DOHH2 (cell line): ENCODE results near the gene PPP1R26.

Experiments
- H3F3A ChIP-seq: fragments of 200-600 bp; sonication (generic), shearing (Covaris generic); 2 replicates; pipeline ENCODE4 v1.6.0; 2016; ENCODE audit warnings: antibody characterized with exemption, mild to moderate bottlenecking; ENCODE audit not compliant: control insufficient read depth, insufficient read depth
- H3K27ac ChIP-seq: fragments of 200-600 bp; sonication (generic); 2 replicates; pipeline ENCODE4 v1.5.1; 2014; ENCODE audit warnings: low read depth, mild to moderate bottlenecking, low read length, moderate library complexity
- H3K27me3 ChIP-seq: fragments of 200-600 bp; sonication (generic); 2 replicates; pipeline ENCODE4 v1.6.1; 2014; ENCODE audit warnings: mild to moderate bottlenecking, low read length, mixed read lengths; ENCODE audit not compliant: control insufficient read depth
- H3K36me3 ChIP-seq: fragments of 200-600 bp; sonication (generic); 2 replicates; pipeline ENCODE4 v1.6.1; 2014; ENCODE audit warnings: mild to moderate bottlenecking, low read length, moderate library complexity, mixed read lengths; ENCODE audit not compliant: control insufficient read depth
- H3K4me1 ChIP-seq: fragments of 200-600 bp; sonication (generic); 2 replicates; pipeline ENCODE4 v1.6.1; 2014; ENCODE audit warnings: mild to moderate bottlenecking, low read length, mixed read lengths; ENCODE audit not compliant: control insufficient read depth
- H3K4me2 ChIP-seq: fragments of 200-600 bp; sonication (generic); 2 replicates; pipeline ENCODE4 v1.6.0; 2014; ENCODE audit warnings: mild to moderate bottlenecking, low read length, moderate library complexity
- H3K4me3 ChIP-seq: fragments of 200-600 bp; sonication (generic); 2 replicates; pipeline ENCODE4 v1.5.1; 2014; ENCODE audit warnings: mild to moderate bottlenecking, low read length, mixed read lengths
- H3K79me2 ChIP-seq: fragments of 200-600 bp; sonication (generic); 2 replicates; pipeline ENCODE4 v1.6.1; 2014; ENCODE audit warnings: mild to moderate bottlenecking, low read length, mixed read lengths; ENCODE audit not compliant: control insufficient read depth
- H3K9me2 ChIP-seq: fragments of 200-600 bp; sonication (generic); replicated peaks from 2 replicates; pipeline ENCODE4 v1.6.1; 2014; ENCODE audit warnings: mild to moderate bottlenecking, low read length, mixed read lengths; ENCODE audit not compliant: control insufficient read depth
- H3K9me3 ChIP-seq: fragments of 200-600 bp; sonication (generic); 2 replicates; pipeline ENCODE4 v1.6.1; 2014; ENCODE audit warnings: antibody characterized with exemption, low read length, mixed read lengths; ENCODE audit not compliant: control insufficient read depth, insufficient read depth
- H4K20me1 ChIP-seq: fragments of 200-600 bp; sonication (generic); 2 replicates; pipeline ENCODE4 v1.6.0; 2014; ENCODE audit warnings: low read depth, mild to moderate bottlenecking, antibody characterized with exemption, low read length, moderate library complexity; ENCODE audit not compliant: control insufficient read depth, insufficient read depth
- CTCF ChIP-seq: fragments of 200-600 bp; sonication (generic); IDR thresholded peaks from one replicate; pipeline ENCODE4 v1.5.1; 2014; ENCODE audit warnings: antibody characterized with exemption, mild to moderate bottlenecking, low read depth, low read length; ENCODE audit not compliant: poor library complexity, severe bottlenecking
- EZH2phosphoT487 ChIP-seq: fragments of 200-600 bp; sonication (generic); IDR thresholded peaks from 2 replicates; pipeline ENCODE4 v1.6.1; 2017; ENCODE audit warnings: borderline replicate concordance, mild to moderate bottlenecking, antibody characterized with exemption, low read length, moderate library complexity, mixed read lengths

The PPP1R26 gene

GRCh38 chr9:135505406-135506187, 26.0 kb downstream of the PPP1R26 start:
- H3K9me3 ChIP-seq: no peaks in the 10 kb centered on the region; the same call in 1 of the 2 replicates
- no peak overlapping the region for H3K4me3 ChIP-seq
- no peak overlapping the region for H3K27ac ChIP-seq
- TF ChIP-seq EZH2phosphoT487: no peak
- no peak for TF ChIP-seq CTCF
- peaks cover 17% of the 10 kb centered on the region for H4K20me1 ChIP-seq
- peaks cover 10% of the 10 kb centered on the region for H3K4me1 ChIP-seq
- no peaks in the 10 kb centered on the region for H3F3A ChIP-seq
- H3K4me2 ChIP-seq: no peak overlapping the region
- peaks cover 26% of the 10 kb centered on the region for H3K79me2 ChIP-seq
- no peaks in the 10 kb centered on the region for H3K9me2 ChIP-seq
- H3K36me3 ChIP-seq: peaks cover 49% of the 10 kb centered on the region
- no peaks in the 10 kb centered on the region for H3K27me3 ChIP-seq

DNA sequence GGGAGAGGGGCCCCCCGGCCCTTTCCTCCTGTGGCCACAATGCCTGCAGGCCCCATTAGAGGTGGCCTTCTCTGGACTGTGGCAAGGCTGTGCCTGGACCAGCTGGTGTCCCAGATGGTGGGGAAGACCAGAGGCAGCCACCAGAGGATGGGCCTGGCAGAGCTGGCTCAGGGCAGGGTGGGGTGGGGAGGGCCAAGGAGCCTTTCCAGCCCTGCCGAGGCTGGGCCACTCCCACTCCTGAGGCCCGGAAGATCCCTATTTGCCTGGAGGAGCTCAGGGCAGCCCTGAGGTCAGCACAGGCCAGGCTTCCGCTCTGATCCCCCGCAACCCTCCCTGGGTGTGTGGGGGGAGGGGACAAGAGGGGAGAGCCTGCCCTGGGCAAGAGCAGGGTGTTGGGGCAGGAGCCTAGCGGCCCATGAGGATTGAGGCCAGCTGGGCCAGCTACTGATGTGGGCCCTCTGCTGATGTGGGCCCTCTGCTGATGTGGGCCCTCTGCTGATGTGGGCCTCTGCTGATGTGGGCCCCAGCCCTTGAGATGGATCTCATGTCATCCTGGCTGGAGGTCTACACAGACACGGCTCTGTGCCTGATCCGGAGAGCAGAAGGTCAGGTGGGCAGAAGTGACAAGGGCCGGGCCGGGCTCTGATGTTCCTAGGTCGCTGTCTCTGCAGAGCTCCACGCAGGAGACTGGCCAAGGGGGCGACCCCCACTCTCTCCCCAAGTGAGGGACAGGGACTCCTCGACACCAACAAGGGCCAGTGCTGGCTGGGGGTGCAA, 26.9 kb downstream of the PPP1R26 start:
- Histone ChIP-seq H4K20me1 (peaks cover 12% of the 10 kb centered on the region; the same call in 1 of the 2 replicates), H3K9me3 (no peaks in the 10 kb centered on the region; the same call in 1 of the 2 replicates), H3K9me2 (no peaks in the 10 kb centered on the region), H3K36me3 (peaks cover 40% of the 10 kb centered on the region), H3K79me2 (peaks cover 17% of the 10 kb centered on the region), H3F3A (no peaks in the 10 kb centered on the region), H3K4me2 (no peak overlapping the region), H3K27ac (no peak overlapping the region), H3K4me3 (no peak overlapping the region), H3K27me3 (no peaks in the 10 kb centered on the region), H3K4me1 (peaks cover 7% of the 10 kb centered on the region)
- no peak for TF ChIP-seq EZH2phosphoT487
- no peak for TF ChIP-seq CTCF

DNA sequence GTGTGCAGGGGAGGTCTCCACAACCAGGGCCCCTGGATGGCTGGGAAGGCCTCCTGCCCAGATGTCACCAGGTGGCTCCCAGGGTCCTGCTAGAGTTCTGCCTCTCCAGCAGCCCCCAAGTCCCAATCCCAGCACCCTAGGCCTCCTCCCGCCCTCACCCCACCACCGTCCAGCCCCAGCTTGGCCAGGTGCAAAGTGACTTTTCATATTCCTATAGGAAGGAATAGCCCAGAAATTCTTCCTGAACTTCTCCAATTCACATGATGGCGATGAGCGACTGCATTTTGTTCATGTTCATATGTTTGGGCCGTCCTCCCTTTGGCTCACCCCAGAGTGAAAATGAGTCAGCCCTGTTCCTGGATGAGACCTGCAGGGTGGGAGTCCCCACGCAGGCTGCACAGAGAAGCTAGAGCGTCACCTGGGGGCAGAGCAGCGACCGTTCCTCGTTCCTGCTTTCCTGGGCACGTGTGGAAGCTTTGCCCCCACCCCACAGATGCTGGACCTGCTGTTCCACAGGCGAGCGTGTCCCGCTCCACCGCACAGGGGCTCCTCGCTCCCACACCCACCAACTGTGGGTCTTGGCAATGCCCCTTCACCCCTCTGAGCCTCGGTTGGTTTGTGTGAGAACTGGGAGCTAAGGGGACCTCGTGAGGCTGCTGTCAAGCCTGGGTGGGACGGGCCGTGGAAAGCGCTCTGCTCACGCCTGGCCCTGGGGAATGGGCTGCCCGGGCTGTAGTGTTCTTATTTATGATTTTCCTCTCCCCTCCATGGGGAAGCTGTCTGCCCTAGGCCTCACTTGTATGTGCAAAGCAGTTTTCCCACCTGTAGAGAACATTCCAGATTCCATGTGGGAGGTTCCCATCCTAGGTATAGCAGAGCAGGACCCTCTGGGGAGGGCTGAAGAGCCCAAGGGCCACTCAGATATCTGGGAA, 27.8 kb downstream of the PPP1R26 start:
- Histone ChIP-seq H3K4me2 (no peak overlapping the region), H3K9me2 (no peaks in the 10 kb centered on the region), H3K9me3 (no peaks in the 10 kb centered on the region; the same call in 1 of the 2 replicates), H3K4me3 (no peak overlapping the region), H3K4me1 (no peaks in the 10 kb centered on the region), H3K79me2 (peaks cover 8% of the 10 kb centered on the region), H3K27ac (no peak overlapping the region), H3F3A (no peaks in the 10 kb centered on the region), H3K36me3 (peaks cover 31% of the 10 kb centered on the region), H3K27me3 (no peaks in the 10 kb centered on the region), H4K20me1 (peaks cover 7% of the 10 kb centered on the region; the same call in 1 of the 2 replicates)
- TF ChIP-seq CTCF (no peak), EZH2phosphoT487 (no peak)
